WTC11 (cell line): ENCODE results near the gene YARS1. TPM values are rescaled to one million over a fixed set of nuclear protein-coding genes. Genes with fewer than 3 reads are reported as not detected.

Source experiments
- ATAC-seq: fragments of 200-7000 bp; cut with Tn5 transposase; 2 replicates; pipeline ENCODE4 v1.10.0; 2021; ENCODE audit warnings: mild to moderate bottlenecking, moderate library complexity
- CTCF ChIA-PET: fragments of 300-600 bp; sonication (Branson Sonifier 250); formaldehyde crosslinking; loops from one replicate; lab custom pipeline; 2021; ENCODE audit warnings: antibody characterized with exemption; lab: Charles Lee
- POLR2A ChIA-PET: fragments of 350-600 bp; sonication (Branson Sonifier 250); formaldehyde crosslinking; loops from one replicate; lab custom pipeline; 2021; ENCODE audit warnings: antibody characterized with exemption; lab: Charles Lee
- DNase-seq: peaks from one replicate; pipeline ENCODE4 v3.0.0; 2021; ENCODE audit warnings: low spot score
- H3K27ac Mint-ChIP-seq: 2 replicates; pipeline ENCODE4 v1.8.0; 2021; ENCODE audit warnings: mixed read lengths
- H3K27me3 Mint-ChIP-seq: 2 replicates; pipeline ENCODE4 v1.8.0; 2021; ENCODE audit warnings: low read depth, mild to moderate bottlenecking, moderate library complexity, mixed read lengths
- H3K36me3 Mint-ChIP-seq: 2 replicates; pipeline ENCODE4 v1.8.0; 2021; ENCODE audit warnings: mixed read lengths
- H3K4me1 Mint-ChIP-seq: 2 replicates; pipeline ENCODE4 v1.8.0; 2022; ENCODE audit warnings: mixed read lengths
- H3K4me3 Mint-ChIP-seq: 2 replicates; pipeline ENCODE4 v1.8.0; 2021; ENCODE audit warnings: mild to moderate bottlenecking, moderate library complexity, mixed read lengths
- H3K9me3 Mint-ChIP-seq: 2 replicates; pipeline ENCODE4 v1.8.0; 2021; ENCODE audit warnings: mixed read lengths
- AFF4 ChIP-seq: sonication (generic); formaldehyde crosslinking; IDR thresholded peaks from 2 replicates; pipeline ENCODE4 v1.8.1; 2023; ENCODE audit warnings: mild to moderate bottlenecking, missing genetic modification reagents, borderline replicate concordance
- ATF3 ChIP-seq: sonication (generic); formaldehyde crosslinking; conservative IDR thresholded peaks from 2 replicates; pipeline ENCODE4 v1.8.1; 2022; ENCODE audit warnings: mild to moderate bottlenecking, missing genetic modification reagents
- E2F1 ChIP-seq: sonication (generic); formaldehyde crosslinking; IDR thresholded peaks from 2 replicates; pipeline ENCODE4 v1.8.0; 2022; ENCODE audit warnings: mild to moderate bottlenecking, missing genetic modification reagents
- ELF4 ChIP-seq: sonication (generic); formaldehyde crosslinking; IDR thresholded peaks from 2 replicates; pipeline ENCODE4 v1.8.1; 2022; ENCODE audit warnings: low read depth, mild to moderate bottlenecking, moderate library complexity, missing genetic modification reagents
- FOXP4 ChIP-seq: sonication (generic); formaldehyde crosslinking; IDR thresholded peaks from 2 replicates; pipeline ENCODE4 v1.8.0; 2022; ENCODE audit warnings: mild to moderate bottlenecking, missing genetic modification reagents
- HMGA2 ChIP-seq: fragments of 250-450 bp; sonication (Bioruptor Pico); IDR thresholded peaks from 2 replicates; pipeline ENCODE4 v1.4.0; 2021; ENCODE audit warnings: mild to moderate bottlenecking, moderate library complexity
- IRF1 ChIP-seq: sonication (generic); formaldehyde crosslinking; IDR thresholded peaks from 2 replicates; pipeline ENCODE4 v1.8.0; 2023; ENCODE audit warnings: missing genetic modification reagents
- MXD4 ChIP-seq: fragments of 250-450 bp; sonication (Bioruptor Pico); IDR thresholded peaks from 2 replicates; pipeline ENCODE4 v1.8.0; 2021; ENCODE audit warnings: mild to moderate bottlenecking, moderate library complexity, borderline replicate concordance
- OVOL2 ChIP-seq: fragments of 250-450 bp; sonication (Bioruptor Pico); IDR thresholded peaks from 2 replicates; pipeline ENCODE4 v1.9.0; 2021; ENCODE audit warnings: mild to moderate bottlenecking, borderline replicate concordance
- SMAD3 ChIP-seq: sonication (generic); formaldehyde crosslinking; IDR thresholded peaks from 2 replicates; pipeline ENCODE4 v1.8.0; 2022; ENCODE audit warnings: missing genetic modification reagents, mild to moderate bottlenecking, borderline replicate concordance
- SOX15 ChIP-seq: fragments of 250-450 bp; sonication (Bioruptor Pico); IDR thresholded peaks from 2 replicates; pipeline ENCODE4 v1.9.0; 2021; ENCODE audit warnings: mild to moderate bottlenecking
- TP53 ChIP-seq: sonication (generic); formaldehyde crosslinking; IDR thresholded peaks from 2 replicates; pipeline ENCODE4 v1.8.1; 2023; ENCODE audit warnings: mild to moderate bottlenecking, missing genetic modification reagents
- ZNF396 ChIP-seq: fragments of 250-450 bp; sonication (Bioruptor Pico); IDR thresholded peaks from 2 replicates; pipeline ENCODE4 v1.8.0; 2021; ENCODE audit warnings: mild to moderate bottlenecking, moderate library complexity, borderline replicate concordance
- ZNF423 ChIP-seq: fragments of 250-450 bp; sonication (Bioruptor Pico); IDR thresholded peaks from 2 replicates; pipeline ENCODE4 v2.1.2; 2022; ENCODE audit warnings: mild to moderate bottlenecking, moderate library complexity
- total RNA-seq: library from RNA; stranded (reverse); gene quantifications from 3 replicates; pipeline ENCODE4 v1.2.3, GENCODE V29; 2021

YARS1 gene
- total RNA-seq, 1 experiment from 2014 or later: 197 TPM

GRCh38 chr1:32772281-32773017, 44.7 kb downstream of the YARS1 start:
- H3K4me3 Mint-ChIP-seq: no peak overlapping the region
- H3K9me3 Mint-ChIP-seq: no peaks in the 10 kb centered on the region
- ATAC-seq (no peak), DNase-seq (no peak)
- peak overlapping the region; percentile 90 for H3K27ac Mint-ChIP-seq
- H3K27me3 Mint-ChIP-seq: no peaks in the 10 kb centered on the region
- peaks cover 34% of the 10 kb centered on the region for H3K4me1 Mint-ChIP-seq
- TF ChIP-seq TP53 (CRISPR knock-in tag) (0 out of 2 replicates have a peak, but pooled peaks have one; percentile 1), FOXP4 (CRISPR knock-in tag) (no peak)
- peaks cover 37% of the 10 kb centered on the region for H3K36me3 Mint-ChIP-seq
- ChIA-PET POLR2A (interaction anchor here (0.9 to 4.7 kb wide), 7 partner anchors 11 to 71 kb away, joined by 4 to 39 read pairs (median 8); no protein-coding TSS in a partner anchor), CTCF (interaction anchor here (0.6 to 10.0 kb wide), 27 partner anchors 11 to 372 kb away, joined by 3 to 262 read pairs (median 6); partner anchors contain the start of genes RBBP4 and SYNC)

- no peak for TF ChIP-seq HMGA2 (CRISPR knock-in tag)
- TF ChIP-seq IRF1 (CRISPR knock-in tag): no peak
- TF ChIP-seq AFF4 (CRISPR knock-in tag): no peak
- no peak for TF ChIP-seq ATF3 (CRISPR knock-in tag)
- TF ChIP-seq ZNF396 (CRISPR knock-in tag): no peak
- no peak for TF ChIP-seq ZNF423 (CRISPR knock-in tag)
- TF ChIP-seq MXD4 (CRISPR knock-in tag): no peak
- no peak for TF ChIP-seq SOX15 (CRISPR knock-in tag)
- no peak for TF ChIP-seq SMAD3
- TF ChIP-seq E2F1 (CRISPR knock-in tag): no peak
- TF ChIP-seq OVOL2 (CRISPR knock-in tag): no peak
- no peak for TF ChIP-seq ELF4 (CRISPR knock-in tag)
- no peaks in the 10 kb centered on the region for H3K9me3 Mint-ChIP-seq
- POLR2A ChIA-PET: interaction anchor here (1.3 to 4.7 kb wide), 4 partner anchors 14 to 60 kb away, joined by 4 to 39 read pairs (median 12); no protein-coding TSS in a partner anchor
- no peak overlapping the region for H3K4me3 Mint-ChIP-seq
- peaks cover 36% of the 10 kb centered on the region for H3K36me3 Mint-ChIP-seq
- DNase-seq (peak; percentile 38), ATAC-seq (no peak)
- CTCF ChIA-PET: interaction anchor here (0.6 to 10.0 kb wide), 16 partner anchors 9 to 160 kb away, joined by 3 to 262 read pairs (median 6); partner anchors contain the start of gene SYNC
- no peak overlapping the region for H3K27ac Mint-ChIP-seq
- no peaks in the 10 kb centered on the region for H3K27me3 Mint-ChIP-seq
- H3K4me1 Mint-ChIP-seq: peaks cover 42% of the 10 kb centered on the region
These were observed 45.4 kb downstream of the YARS1 start for GRCh38 chr1:32771561-32772280.
